ENCODE data around the gene LASP1NB.
"Not testable (repeated sequence)": the region's sequence is repeated elsewhere in the genome, so short reads cannot be mapped to it uniquely, and the experiment has no call there.

Gene LASP1NB

DNA sequence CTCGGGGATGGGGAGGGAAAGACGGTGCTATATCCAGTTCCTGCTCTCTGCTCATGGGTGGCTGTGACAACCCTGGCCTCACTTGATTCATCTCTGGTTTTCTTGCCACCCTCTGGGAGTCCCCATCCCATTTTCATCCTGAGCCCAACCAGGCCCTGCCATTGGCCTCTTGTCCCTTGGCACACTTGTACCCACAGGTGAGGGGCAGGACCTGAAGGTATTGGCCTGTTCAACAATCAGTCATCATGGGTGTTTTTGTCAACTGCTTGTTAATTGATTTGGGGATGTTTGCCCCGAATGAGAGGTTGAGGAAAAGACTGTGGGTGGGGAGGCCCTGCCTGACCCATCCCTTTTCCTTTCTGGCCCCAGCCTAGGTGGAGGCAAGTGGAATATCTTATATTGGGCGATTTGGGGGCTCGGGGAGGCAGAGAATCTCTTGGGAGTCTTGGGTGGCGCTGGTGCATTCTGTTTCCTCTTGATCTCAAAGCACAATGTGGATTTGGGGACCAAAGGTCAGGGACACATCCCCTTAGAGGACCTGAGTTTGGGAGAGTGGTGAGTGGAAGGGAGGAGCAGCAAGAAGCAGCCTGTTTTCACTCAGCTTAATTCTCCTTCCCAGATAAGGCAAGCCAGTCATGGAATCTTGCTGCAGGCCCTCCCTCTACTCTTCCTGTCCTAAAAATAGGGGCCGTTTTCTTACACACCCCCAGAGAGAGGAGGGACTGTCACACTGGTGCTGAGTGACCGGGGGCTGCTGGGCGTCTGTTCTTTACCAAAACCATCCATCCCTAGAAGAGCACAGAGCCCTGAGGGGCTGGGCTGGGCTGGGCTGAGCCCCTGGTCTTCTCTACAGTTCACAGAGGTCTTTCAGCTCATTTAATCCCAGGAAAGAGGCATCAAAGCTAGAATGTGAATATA lies 4.8 kb upstream of the LASP1NB start:
- CTCF ChIA-PET: interaction anchor here (0.6 kb wide), 1 partner anchor 64 kb away, joined by 3 read pairs; no protein-coding TSS in a partner anchor
- no peak overlapping the region for H3K27ac Mint-ChIP-seq
- no peaks in the 10 kb centered on the region for H3K9me3 Mint-ChIP-seq
- no peaks in the 10 kb centered on the region for H3K27me3 Mint-ChIP-seq (ENCODE audit: low read depth)
- DNase-seq: no peak
- peaks cover 21% of the 10 kb centered on the region for H3K4me1 Mint-ChIP-seq (ENCODE audit: low read depth)
- intact Hi-C loops (cut with micrococcal nuclease): no loop called here
- no peak overlapping the region for H3K4me3 Mint-ChIP-seq
- H3K36me3 Mint-ChIP-seq (ENCODE audit: low read depth): peaks cover 14% of the 10 kb centered on the region

DNA sequence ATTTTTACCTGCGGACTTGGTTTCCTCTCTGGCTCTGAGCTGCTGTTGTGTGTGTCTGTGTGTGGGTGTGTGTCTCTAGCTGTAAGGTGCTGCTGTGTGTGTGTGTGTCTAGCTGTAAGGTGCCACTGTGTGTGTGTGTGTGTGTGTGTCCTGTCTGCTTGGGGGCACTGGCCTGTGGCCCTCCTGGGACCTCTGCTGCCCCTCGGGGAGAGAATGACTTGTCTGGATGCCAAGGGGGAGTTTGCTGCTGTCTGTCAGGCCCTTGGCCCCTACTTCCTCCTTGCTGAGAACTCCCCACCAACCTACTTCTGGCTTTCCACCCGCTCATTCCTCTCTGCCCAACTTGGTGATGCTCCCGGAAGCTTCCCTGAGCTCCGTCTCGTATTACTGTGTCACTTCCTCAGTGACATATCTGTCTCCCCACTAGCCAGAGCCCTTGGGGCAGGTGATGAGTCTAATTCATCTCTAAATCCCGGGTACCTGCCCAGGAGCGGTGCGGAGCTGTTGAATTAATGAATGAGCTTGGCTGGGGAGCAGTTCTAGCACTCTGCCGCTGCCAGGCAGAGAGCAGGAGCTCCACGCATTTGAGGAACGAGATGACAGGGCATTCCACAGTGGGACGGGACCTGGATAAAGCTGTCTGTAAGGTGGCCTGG lies 3.5 kb upstream of the LASP1NB start:
- Mint-ChIP-seq H3K27me3 (ENCODE audit: low read depth) (no peaks in the 10 kb centered on the region), H3K4me3 (no peak overlapping the region), H3K36me3 (ENCODE audit: low read depth) (peaks cover 10% of the 10 kb centered on the region), H3K9me3 (no peaks in the 10 kb centered on the region), H3K27ac (peak overlapping the region; percentile 61), H3K4me1 (ENCODE audit: low read depth) (peaks cover 32% of the 10 kb centered on the region)
- CTCF ChIA-PET: no interaction called here
- intact Hi-C loops (cut with micrococcal nuclease): no loop called here
- DNase-seq: no peak

DNA sequence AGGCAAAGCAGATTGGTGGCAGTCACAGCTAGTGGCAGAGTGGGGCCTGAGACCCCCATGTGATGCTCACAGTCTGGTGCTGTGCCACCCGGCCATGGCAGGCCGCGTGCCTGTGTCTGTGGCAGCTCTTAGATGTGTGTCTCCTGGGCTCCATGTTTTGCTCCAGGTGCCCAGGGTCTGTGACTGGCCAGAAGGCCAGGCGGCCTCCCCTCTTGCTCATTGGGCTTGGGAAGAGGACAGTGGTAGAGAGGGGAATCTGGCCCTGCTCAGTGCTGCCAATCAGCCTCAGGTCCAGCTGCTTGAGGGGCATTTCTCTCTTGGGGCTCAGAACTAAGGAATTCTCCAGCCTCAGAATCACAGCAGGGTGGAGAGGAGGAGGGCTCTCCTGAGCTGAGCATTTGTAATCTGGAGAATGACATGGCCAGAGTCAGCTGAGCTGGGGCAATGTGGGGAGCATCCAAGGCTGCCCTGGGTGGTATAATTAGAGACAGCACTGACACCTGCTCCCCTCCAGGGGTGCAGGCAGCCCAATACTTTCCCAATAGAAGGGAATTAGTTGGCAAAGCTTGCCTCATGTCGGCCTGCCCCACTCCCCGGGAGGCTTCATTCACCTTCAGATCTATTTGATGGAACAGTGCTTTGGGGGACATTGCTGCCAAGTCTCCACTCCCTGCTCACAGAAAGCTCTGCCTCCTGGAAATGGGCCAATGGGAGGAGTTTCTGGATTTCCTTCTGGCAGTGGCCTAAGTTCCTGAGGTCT lies 2.7 kb upstream of the LASP1NB start:
- Mint-ChIP-seq H3K27me3 (ENCODE audit: low read depth) (no peaks in the 10 kb centered on the region), H3K4me3 (no peak overlapping the region), H3K9me3 (no peaks in the 10 kb centered on the region), H3K4me1 (ENCODE audit: low read depth) (peaks cover 36% of the 10 kb centered on the region), H3K36me3 (ENCODE audit: low read depth) (peaks cover 8% of the 10 kb centered on the region), H3K27ac (no peak overlapping the region)
- intact Hi-C loops (cut with micrococcal nuclease): no loop called here
- no peak for DNase-seq
- CTCF ChIA-PET: interaction anchor here (0.7 to 1.2 kb wide), 6 partner anchors 10 to 498 kb away, joined by 3 to 4 read pairs (median 3); partner anchors contain the start of gene FBXO47

DNA sequence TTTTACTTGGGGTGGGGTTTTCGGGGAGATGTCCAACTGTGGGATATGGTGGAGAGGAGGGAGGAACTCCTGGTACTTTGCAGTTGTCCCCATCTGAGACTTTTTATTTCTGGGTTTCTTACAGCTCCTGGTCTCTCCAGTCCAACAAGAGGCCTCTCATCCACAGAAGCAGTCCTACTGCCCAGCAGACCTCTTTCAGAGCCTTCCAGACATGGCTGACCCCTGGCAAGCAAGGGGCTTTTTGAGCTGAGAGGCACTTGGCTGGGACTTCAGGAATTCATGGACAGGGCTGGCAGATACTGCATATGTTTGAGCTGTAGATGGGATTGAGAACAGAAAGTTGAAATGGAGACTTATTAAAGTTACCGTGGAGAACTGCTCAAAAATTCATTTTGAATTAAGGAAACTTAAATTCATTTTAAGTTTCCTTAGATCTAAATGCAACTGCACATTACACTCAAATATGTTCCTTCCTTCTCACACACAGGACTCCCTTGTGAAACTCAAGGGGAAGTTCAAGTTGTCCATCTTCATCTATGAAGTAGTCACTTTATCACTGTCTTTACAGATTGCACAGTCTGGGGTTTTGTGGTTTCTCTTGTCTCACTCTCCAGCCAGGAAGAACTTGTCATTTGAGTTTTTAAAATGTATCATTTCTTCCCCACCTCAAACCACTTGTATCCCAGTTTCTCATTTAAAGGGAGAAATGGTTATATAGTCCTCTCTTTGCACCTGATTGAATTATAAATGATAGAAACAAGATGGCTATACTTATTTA lies 1.1 kb downstream of the LASP1NB start:
- no peak overlapping the region for H3K4me3 Mint-ChIP-seq
- CTCF ChIA-PET: interaction anchor here (0.8 to 3.5 kb wide), 3 partner anchors 54 to 58 kb away, joined by 3 to 22 read pairs (median 5); no protein-coding TSS in a partner anchor
- no peaks in the 10 kb centered on the region for H3K36me3 Mint-ChIP-seq (ENCODE audit: low read depth)
- no peaks in the 10 kb centered on the region for H3K27me3 Mint-ChIP-seq (ENCODE audit: low read depth)
- H3K4me1 Mint-ChIP-seq (ENCODE audit: low read depth): peaks cover 33% of the 10 kb centered on the region
- no peaks in the 10 kb centered on the region for H3K9me3 Mint-ChIP-seq
- peak; percentile 39 for DNase-seq
- peak overlapping the region; percentile 46 for H3K27ac Mint-ChIP-seq
- intact Hi-C loops (cut with micrococcal nuclease): loop anchor here (1.0 to 2.0 kb wide), 3 partner anchors 16 to 55 kb away; no protein-coding TSS in a partner anchor

DNA sequence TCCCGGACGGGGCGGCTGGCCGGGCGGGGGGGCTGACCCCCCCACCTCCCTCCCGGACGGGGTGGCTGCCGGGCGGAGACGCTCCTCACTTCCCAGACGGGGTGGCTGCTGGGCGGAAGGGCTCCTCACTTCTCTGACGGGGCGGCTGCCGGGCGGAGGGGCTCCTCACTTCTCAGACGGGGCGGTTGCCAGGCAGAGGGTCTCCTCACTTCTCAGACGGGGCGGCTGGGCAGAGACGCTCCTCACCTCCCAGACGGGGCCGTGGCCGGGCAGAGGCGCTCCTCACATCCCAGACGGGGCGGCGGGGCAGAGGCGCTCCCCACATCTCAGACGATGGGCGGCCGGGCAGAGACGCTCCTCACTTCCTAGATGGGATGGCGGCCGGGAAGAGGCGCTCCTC lies 5.4 kb downstream of the LASP1NB start:
- H3K27me3 Mint-ChIP-seq (ENCODE audit: low read depth); intact Hi-C loops (cut with micrococcal nuclease); CTCF ChIA-PET; H3K27ac Mint-ChIP-seq; H3K36me3 Mint-ChIP-seq (ENCODE audit: low read depth); DNase-seq; H3K9me3 Mint-ChIP-seq; H3K4me3 Mint-ChIP-seq: not testable (repeated sequence)
- H3K4me1 Mint-ChIP-seq (ENCODE audit: low read depth): peaks cover 13% of the 10 kb centered on the region

DNA sequence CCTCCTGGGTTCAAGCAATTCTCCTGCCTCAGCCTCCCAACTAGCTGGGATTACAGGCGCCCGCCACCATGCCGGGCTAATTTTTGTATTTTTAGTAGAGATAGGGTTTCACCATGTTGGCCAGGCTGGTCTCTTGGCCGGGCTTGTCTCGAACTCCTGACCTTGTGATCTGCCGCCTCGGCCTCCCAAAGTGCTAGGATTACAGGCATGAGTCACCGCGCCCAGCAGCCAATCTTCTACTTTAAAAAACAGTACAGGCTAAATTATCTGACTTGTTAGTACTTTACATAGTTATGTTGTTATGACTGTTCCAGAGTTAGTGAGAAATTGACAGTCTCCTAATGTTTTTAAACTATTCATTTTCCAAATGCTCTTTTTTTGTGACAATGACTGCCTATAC lies 8.5 kb downstream of the LASP1NB start:
- CTCF ChIA-PET: interaction anchor here (0.6 kb wide), 1 partner anchor 65 kb away, joined by 4 read pairs; no protein-coding TSS in a partner anchor
- H3K27ac Mint-ChIP-seq; intact Hi-C loops (cut with micrococcal nuclease); H3K9me3 Mint-ChIP-seq; H3K4me3 Mint-ChIP-seq; H3K4me1 Mint-ChIP-seq (ENCODE audit: low read depth); H3K36me3 Mint-ChIP-seq (ENCODE audit: low read depth); DNase-seq; H3K27me3 Mint-ChIP-seq (ENCODE audit: low read depth): not testable (repeated sequence)

DNA sequence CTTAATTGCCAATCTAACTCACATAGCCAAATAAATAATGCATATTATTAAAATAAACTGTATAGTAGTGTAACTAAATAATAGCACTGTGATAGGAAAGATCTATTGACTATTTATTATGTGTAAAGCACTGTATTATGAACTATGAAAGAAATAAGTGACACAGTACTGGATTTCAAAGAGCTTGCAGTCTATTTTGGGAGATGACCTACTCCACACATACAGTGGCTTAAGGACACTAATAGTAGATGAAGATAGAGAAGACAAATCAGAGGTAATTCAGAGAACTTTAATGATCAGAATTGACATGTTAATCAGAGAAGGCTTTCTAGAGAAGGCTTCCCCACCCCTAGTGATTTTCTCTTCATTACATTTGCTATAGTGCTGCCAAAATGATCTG lies 14.6 kb downstream of the LASP1NB start:
- Mint-ChIP-seq H3K27ac (no peak overlapping the region), H3K4me3 (no peak overlapping the region), H3K27me3 (ENCODE audit: low read depth) (no peaks in the 10 kb centered on the region), H3K9me3 (no peaks in the 10 kb centered on the region), H3K4me1 (ENCODE audit: low read depth) (peaks cover 13% of the 10 kb centered on the region), H3K36me3 (ENCODE audit: low read depth) (no peaks in the 10 kb centered on the region)
- CTCF ChIA-PET: interaction anchor here (0.6 to 1.4 kb wide), 2 partner anchors 16 to 121 kb away, joined by 4 to 5 read pairs; no protein-coding TSS in a partner anchor
- DNase-seq: no peak
- intact Hi-C loops (cut with micrococcal nuclease): no loop called here

DNA sequence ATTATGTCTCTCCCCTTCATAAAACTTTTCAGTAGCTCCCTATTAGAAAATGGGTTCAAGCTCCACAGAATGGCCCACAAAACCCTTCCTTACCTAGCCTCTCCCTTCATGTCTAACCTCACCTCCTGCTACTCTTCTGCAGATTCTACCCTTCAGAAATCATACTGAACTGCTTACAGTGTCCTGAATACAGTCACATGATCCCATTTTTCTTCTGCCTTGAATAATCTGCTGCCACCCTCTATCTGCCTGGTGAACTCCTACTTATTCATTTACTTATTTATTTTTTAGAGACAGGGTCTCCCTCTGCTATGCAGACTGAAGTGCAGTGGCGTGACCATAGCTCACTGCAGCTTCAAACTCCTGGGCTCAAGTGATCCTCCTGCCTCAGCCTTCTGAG lies 15.0 kb downstream of the LASP1NB start:
- DNase-seq: no peak
- H3K36me3 Mint-ChIP-seq (ENCODE audit: low read depth): no peaks in the 10 kb centered on the region
- no peaks in the 10 kb centered on the region for H3K9me3 Mint-ChIP-seq
- intact Hi-C loops (cut with micrococcal nuclease): no loop called here
- H3K27ac Mint-ChIP-seq: no peak overlapping the region
- CTCF ChIA-PET: interaction anchor here (0.6 to 1.4 kb wide), 2 partner anchors 16 to 122 kb away, joined by 4 to 5 read pairs; no protein-coding TSS in a partner anchor
- no peak overlapping the region for H3K4me3 Mint-ChIP-seq
- peaks cover 13% of the 10 kb centered on the region for H3K4me1 Mint-ChIP-seq (ENCODE audit: low read depth)
- no peaks in the 10 kb centered on the region for H3K27me3 Mint-ChIP-seq (ENCODE audit: low read depth)

DNA sequence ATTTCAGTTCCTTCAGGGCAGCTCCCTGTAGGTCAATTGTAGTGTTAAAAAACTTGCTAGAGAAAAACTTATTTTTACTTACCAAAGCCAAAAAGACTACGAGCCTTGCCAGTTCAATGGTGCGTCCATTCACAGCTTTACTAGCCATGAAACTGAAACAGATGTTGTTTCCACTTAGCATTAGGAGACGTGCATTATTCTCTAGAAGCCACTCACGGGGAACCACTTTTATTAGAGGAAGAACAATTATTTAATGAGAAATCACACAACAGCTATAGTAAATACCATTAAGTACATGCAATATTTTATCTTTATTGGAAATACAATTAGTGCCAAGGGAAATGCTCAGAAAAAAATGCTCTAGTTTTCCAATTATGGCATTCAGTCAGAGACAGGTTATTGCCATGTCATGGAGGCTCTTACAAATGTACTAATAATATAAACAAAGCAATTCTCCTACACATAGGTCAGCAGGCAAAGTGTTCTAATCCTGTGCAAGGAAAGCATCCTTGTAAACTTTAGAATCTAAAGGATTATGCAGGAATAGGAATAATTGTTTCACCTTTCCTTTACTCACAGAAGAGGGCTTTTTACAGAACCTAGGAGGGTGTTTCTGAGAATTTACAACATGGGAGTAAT lies 17.4 kb downstream of the LASP1NB start:
- CTCF ChIA-PET: no interaction called here
- Mint-ChIP-seq H3K27ac (no peak overlapping the region), H3K9me3 (no peaks in the 10 kb centered on the region), H3K4me3 (no peak overlapping the region), H3K27me3 (ENCODE audit: low read depth) (no peaks in the 10 kb centered on the region), H3K4me1 (ENCODE audit: low read depth) (peaks cover 13% of the 10 kb centered on the region), H3K36me3 (ENCODE audit: low read depth) (no peaks in the 10 kb centered on the region)
- intact Hi-C loops (cut with micrococcal nuclease): loop anchor here (2.0 kb wide), 1 partner anchor 16 kb away; no protein-coding TSS in a partner anchor
- no peak for DNase-seq

DNA sequence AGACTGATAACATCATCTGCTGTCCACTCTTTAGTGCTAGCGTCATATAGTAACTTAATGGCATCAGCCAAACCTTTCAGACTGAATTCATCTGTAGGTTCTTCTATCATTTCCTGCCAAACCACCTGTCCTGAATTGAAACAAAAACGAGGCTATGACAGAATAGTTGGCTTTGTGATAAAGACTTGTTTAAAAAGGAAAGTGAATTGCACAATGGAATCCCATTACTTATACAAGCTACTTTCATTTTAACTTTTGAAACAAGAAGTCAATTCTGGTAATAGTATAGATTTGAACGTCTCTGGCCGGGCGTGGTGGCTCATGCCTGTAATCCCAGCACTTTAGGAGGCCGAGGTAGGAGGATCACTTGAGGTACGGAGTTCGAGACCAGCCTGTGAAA lies 18.2 kb downstream of the LASP1NB start:
- no peaks in the 10 kb centered on the region for H3K27me3 Mint-ChIP-seq (ENCODE audit: low read depth)
- intact Hi-C loops (cut with micrococcal nuclease): loop anchor here (2.0 kb wide), 1 partner anchor 17 kb away; no protein-coding TSS in a partner anchor
- no peaks in the 10 kb centered on the region for H3K36me3 Mint-ChIP-seq (ENCODE audit: low read depth)
- peak; percentile 67 for DNase-seq
- no peak overlapping the region for H3K4me3 Mint-ChIP-seq
- H3K27ac Mint-ChIP-seq: peak overlapping the region; percentile 84
- CTCF ChIA-PET: interaction anchor here (0.6 kb wide), 1 partner anchor 606 kb away, joined by 3 read pairs; no protein-coding TSS in a partner anchor
- peaks cover 13% of the 10 kb centered on the region for H3K4me1 Mint-ChIP-seq (ENCODE audit: low read depth)
- H3K9me3 Mint-ChIP-seq: no peaks in the 10 kb centered on the region

DNA sequence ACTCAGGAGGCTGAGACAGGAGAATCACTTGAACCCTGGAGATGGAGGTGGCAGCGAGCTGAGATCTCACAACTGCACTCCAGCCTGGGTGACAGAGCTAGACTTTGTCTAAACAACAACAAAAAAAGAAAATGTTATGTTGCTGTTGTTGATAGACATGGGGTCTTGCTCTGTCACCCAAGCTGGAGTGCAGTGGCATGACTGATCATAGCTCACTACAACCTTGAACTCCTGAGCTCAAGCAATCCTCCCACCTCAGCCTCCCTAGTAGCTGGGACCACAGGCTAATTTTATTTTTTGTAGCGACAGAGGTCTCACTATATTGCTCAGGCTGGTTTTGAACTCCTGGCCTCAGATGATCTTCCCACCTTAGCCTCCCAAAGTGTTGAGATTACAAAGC lies 21.8 kb downstream of the LASP1NB start:
- CTCF ChIA-PET: interaction anchor here (1.7 kb wide), 1 partner anchor 218 kb away, joined by 3 read pairs; no protein-coding TSS in a partner anchor
- no peak for DNase-seq
- H3K4me1 Mint-ChIP-seq (ENCODE audit: low read depth): peaks cover 13% of the 10 kb centered on the region

More for the DNA sequence above, 21.8 kb downstream of the LASP1NB start:
- intact Hi-C loops (cut with micrococcal nuclease): no loop called here
- H3K27me3 Mint-ChIP-seq (ENCODE audit: low read depth): no peaks in the 10 kb centered on the region
- no peaks in the 10 kb centered on the region for H3K36me3 Mint-ChIP-seq (ENCODE audit: low read depth)
- H3K9me3 Mint-ChIP-seq: no peaks in the 10 kb centered on the region
- H3K4me3 Mint-ChIP-seq: no peak overlapping the region
- no peak overlapping the region for H3K27ac Mint-ChIP-seq
